ENCODE data around the gene RTL1.

- no peak for TF ChIP-seq CEBPB (IDR thresholded peaks at IDR 0.05)
- TF ChIP-seq REST (IDR thresholded peaks at IDR 0.05; ENCODE audit: low read depth) = no peak
- no peak for TF ChIP-seq MAX (IDR thresholded peaks at IDR 0.05)
- no peak for TF ChIP-seq RAD21 (IDR thresholded peaks at IDR 0.05; ENCODE audit: low read depth)
- TF ChIP-seq CREB1 (IDR thresholded peaks at IDR 0.05; ENCODE audit: low read depth) = no peak
- no peak for TF ChIP-seq YY1 (IDR thresholded peaks at IDR 0.05; ENCODE audit: low read depth)
- no peak for TF ChIP-seq NFIC (IDR thresholded peaks at IDR 0.05)
- TF ChIP-seq EP300 (IDR thresholded peaks at IDR 0.05; ENCODE audit: borderline replicate concordance) = no peak
- TF ChIP-seq TCF12 (IDR thresholded peaks at IDR 0.05; ENCODE audit: low read depth) = no peak
- TF ChIP-seq TEAD4 (IDR thresholded peaks at IDR 0.05) = no peak
- no peak for TF ChIP-seq FOXM1 (IDR thresholded peaks at IDR 0.05; ENCODE audit: borderline replicate concordance, low read depth)
- no peak for TF ChIP-seq EGR1 (IDR thresholded peaks at IDR 0.05)
- TF ChIP-seq USF1 (IDR thresholded peaks at IDR 0.05) = no peak
Measured at GRCh38 chr14:100836311-100836805, 67.2 kb downstream of the RTL1 start.

Measured in Ishikawa (cell line).